Thymus (tissue), 11 donors: ENCODE results near the gene OSM. TPM values are rescaled to one million over a fixed set of nuclear protein-coding genes. Genes with fewer than 3 reads are reported as not detected.

ENCODE experiments used
- DNase-seq, 9 donors: peaks; one replicate each; pipeline ENCODE4 v3.0.0-alpha.2; 2013; ENCODE audit warnings: low spot score in 9 of 9, low read depth in 6 of 9, missing footprints in 1 of 9
- H3K27ac ChIP-seq, 2 donors: one replicate each; pipeline ENCODE4 v1.5.1; 2013; ENCODE audit warnings: control low read depth in 1 of 2, low read depth in 1 of 2, low read length in 1 of 2, mild to moderate bottlenecking in 1 of 2, moderate library complexity in 1 of 2
- H3K27me3 ChIP-seq, 2 donors: one replicate each; pipeline ENCODE4 v1.5.1; 2013; ENCODE audit warnings: low read length in 1 of 2; ENCODE audit not compliant: control insufficient read depth in 2 of 2, insufficient read depth in 1 of 2
- H3K36me3 ChIP-seq, 2 donors: one replicate each; pipeline ENCODE4 v1.5.1; 2013; ENCODE audit warnings: low read length in 1 of 2, mild to moderate bottlenecking in 1 of 2, moderate library complexity in 1 of 2; ENCODE audit not compliant: control insufficient read depth in 2 of 2, insufficient read depth in 2 of 2
- H3K4me1 ChIP-seq, 2 donors: one replicate each; pipeline ENCODE4 v1.5.1; 2013; ENCODE audit warnings: low read length in 2 of 2; ENCODE audit not compliant: control insufficient read depth in 2 of 2, insufficient read depth in 2 of 2
- H3K4me3 ChIP-seq, 2 donors: one replicate each; pipeline ENCODE4 v1.5.1; 2013; ENCODE audit warnings: low read length in 2 of 2, control low read depth in 1 of 2, mild to moderate bottlenecking in 1 of 2
- H3K9me3 ChIP-seq, 2 donors: one replicate each; pipeline ENCODE4 v1.5.1; 2013; ENCODE audit warnings: low read length in 1 of 2, mild to moderate bottlenecking in 1 of 2; ENCODE audit not compliant: control insufficient read depth in 2 of 2, insufficient read depth in 1 of 2
- WGBS: extraction: QIAGEN DNeasy Blood & Tissue Kit; methylation state at CpG from one replicate; pipeline ENCODE4 v1.1.7; 2013; 5-methylcytosine and 5-hydroxymethylcytosine counted together
- polyA plus RNA-seq: library from polyadenylated mRNA; stranded (reverse); fragments of 200-250 nt; gene quantifications from one replicate; pipeline ENCODE4 v1.2.3, GENCODE V29; 2013
- total RNA-seq: library from RNA; stranded (reverse); fragments of 120-200 nt; gene quantifications from one replicate; pipeline ENCODE4 v1.2.4, GENCODE V29; 2013
- donor health status: healthy.

The OSM gene
- total and polyA plus RNA-seq, 2 donors: 1.9 to 6.0 TPM

- Histone ChIP-seq H3K36me3 (no peaks in the 10 kb centered on the region), H3K4me1 (peaks cover 0 to 10% of the 10 kb centered on the region in 2 donors), H3K4me3 (no peak overlapping the region), H3K27me3 (peaks cover 0 to 2% of the 10 kb centered on the region in 2 donors), H3K27ac (no peak overlapping the region), H3K9me3 (no peaks in the 10 kb centered on the region)
- DNase-seq: no peak
- 72% methylated on average over 17 of the region's 17 CpGs for WGBS
Measured at GRCh38 chr22:30232716-30233218, 33.9 kb downstream of the OSM start.

- Histone ChIP-seq H3K27ac (no peak overlapping the region), H3K4me1 (peaks cover 0 to 11% of the 10 kb centered on the region in 2 donors), H3K36me3 (no peaks in the 10 kb centered on the region), H3K4me3 (no peak overlapping the region), H3K9me3 (no peaks in the 10 kb centered on the region), H3K27me3 (peaks cover 0 to 2% of the 10 kb centered on the region in 2 donors)
- WGBS: 98% methylated on average over 9 of the region's 9 CpGs
- no peak for DNase-seq
Measured at GRCh38 chr22:30230787-30231461, 35.7 kb downstream of the OSM start.

GRCh38 chr22:30230330-30230729 lies 36.3 kb downstream of the OSM start:
- Histone ChIP-seq H3K9me3 (no peaks in the 10 kb centered on the region), H3K27ac (no peak overlapping the region), H3K27me3 (peaks cover 0 to 2% of the 10 kb centered on the region in 2 donors), H3K4me3 (no peak overlapping the region), H3K4me1 (peaks cover 0 to 7% of the 10 kb centered on the region in 2 donors), H3K36me3 (no peaks in the 10 kb centered on the region)
- no peak for DNase-seq
- WGBS: 98% methylated on average over 3 of the region's 3 CpGs

GRCh38 chr22:30228509-30229359 lies 37.9 kb downstream of the OSM start:
- 95% methylated on average over 21 of the region's 21 CpGs for WGBS
- H3K4me3 ChIP-seq: no peak overlapping the region
- no peak overlapping the region for H3K27ac ChIP-seq
- peaks cover 0 to 5% of the 10 kb centered on the region in 2 donors for H3K4me1 ChIP-seq
- peaks cover 0 to 2% of the 10 kb centered on the region in 2 donors for H3K27me3 ChIP-seq
- DNase-seq: no peak
- no peaks in the 10 kb centered on the region for H3K36me3 ChIP-seq
- no peaks in the 10 kb centered on the region for H3K9me3 ChIP-seq

GRCh38 chr22:30227438-30228228 lies 39.0 kb downstream of the OSM start:
- WGBS: 77% methylated on average over 4 of the region's 4 CpGs
- H3K9me3 ChIP-seq: no peaks in the 10 kb centered on the region
- DNase-seq: peak in 1 of 9 donors; percentile 38
- no peaks in the 10 kb centered on the region for H3K36me3 ChIP-seq
- H3K4me1 ChIP-seq: peaks cover 0 to 10% of the 10 kb centered on the region in 2 donors
- H3K27me3 ChIP-seq: peaks cover 0 to 2% of the 10 kb centered on the region in 2 donors
- no peak overlapping the region for H3K4me3 ChIP-seq
- no peak overlapping the region for H3K27ac ChIP-seq

GRCh38 chr22:30226192-30226832 lies 40.3 kb downstream of the OSM start:
- Histone ChIP-seq H3K4me3 (no peak overlapping the region), H3K4me1 (peaks cover 3 to 18% of the 10 kb centered on the region in 2 donors), H3K36me3 (no peaks in the 10 kb centered on the region), H3K27ac (no peak overlapping the region), H3K9me3 (no peaks in the 10 kb centered on the region), H3K27me3 (peaks cover 0 to 2% of the 10 kb centered on the region in 2 donors)
- WGBS: 97% methylated on average over 11 of the region's 11 CpGs
- DNase-seq: no peak

GRCh38 chr22:30225220-30225927 lies 41.3 kb downstream of the OSM start:
- H3K27me3 ChIP-seq: peaks cover 0 to 2% of the 10 kb centered on the region in 2 donors
- H3K27ac ChIP-seq: no peak overlapping the region
- H3K9me3 ChIP-seq: no peaks in the 10 kb centered on the region
- no peaks in the 10 kb centered on the region for H3K36me3 ChIP-seq
- H3K4me3 ChIP-seq: no peak overlapping the region
- peaks cover 12 to 27% of the 10 kb centered on the region in 2 donors for H3K4me1 ChIP-seq
- no peak for DNase-seq
- 89% methylated on average over 7 of the region's 7 CpGs for WGBS
